Esophagus squamous epithelium (tissue), 5 donors: ENCODE data around the gene LCN9. TPM values are rescaled to one million over a fixed set of nuclear protein-coding genes. Genes with fewer than 3 reads are reported as not detected.

ENCODE experiments used
- DNase-seq: peaks from one replicate; lab custom pipeline; 2025; lab: John Stamatoyannopoulos, UW
- H3K27ac ChIP-seq, 4 donors: fragments of 200-600 bp; sonication (generic); one replicate each; pipeline ENCODE4 v1.5.1; 2016 to 2019; ENCODE audit warnings: mild to moderate bottlenecking in 1 of 4
- H3K27me3 ChIP-seq, 4 donors: fragments of 200-600 bp; sonication (generic); 1 replicate in 3 of 4; 2 replicates in 1 of 4; pipeline versions ENCODE4 v1.5.1 to v1.6.0; 2017 to 2021; ENCODE audit warnings: antibody characterized with exemption in 1 of 4
- H3K36me3 ChIP-seq, 3 donors: fragments of 200-600 bp; sonication (generic); one replicate each; pipeline ENCODE4 v1.5.1; 2016 to 2019
- H3K4me1 ChIP-seq, 3 donors: fragments of 200-600 bp; sonication (generic); one replicate each; pipeline ENCODE4 v1.5.1; 2017 to 2019
- H3K4me3 ChIP-seq, 4 donors: fragments of 200-600 bp; sonication (generic); 1 replicate in 3 of 4; 2 replicates in 1 of 4; pipeline ENCODE4 v1.5.1; 2016 to 2019; ENCODE audit warnings: mild to moderate bottlenecking in 2 of 4, moderate library complexity in 1 of 4
- H3K9me3 ChIP-seq, 3 donors: fragments of 200-600 bp; sonication (generic); one replicate each; pipeline ENCODE4 v1.5.1; 2016 to 2019
- POLR2A ChIP-seq, 4 donors: fragments of 450-650 bp; IDR thresholded peaks; one replicate each; pipeline ENCODE4 v1.6.1; 2017; ENCODE audit warnings: antibody characterized with exemption in 4 of 4, mild to moderate bottlenecking in 4 of 4, moderate library complexity in 3 of 4
- WGBS, 2 donors: methylation state at CpG; one replicate each; pipeline ENCODE4 v1.1.5; 2018; 5-methylcytosine and 5-hydroxymethylcytosine counted together
- intact Hi-C: fragments of 100-400 bp; cut with DNase I; formaldehyde crosslinking; loops from one replicate; pipeline ENCODE4 v1.15.0; 2022
- total RNA-seq, 4 donors: library from RNA; depleted of rRNA; stranded (reverse); fragments of >200 nt; gene quantifications; one replicate each; pipeline ENCODE4 v1.1.0, GENCODE V29; 2016
- TF ChIP-seq, protein P1 (sequence below), 6 experiments: fragments of 450-650 bp in 4 of 6; fragments of 200-600 bp in 2 of 6; sonication (generic) in 2 of 6; IDR thresholded peaks; one replicate each; pipeline ENCODE4 v1.5.1; 2016 to 2019; ENCODE audit warnings: antibody characterized with exemption in 6 of 6, mild to moderate bottlenecking in 4 of 6, moderate library complexity in 4 of 6
- donor health status: DM: yes; HTN: yes; CAD: no.

The LCN9 gene
- total RNA-seq, 4 donors from 2014 or later, result not detected

DNA sequence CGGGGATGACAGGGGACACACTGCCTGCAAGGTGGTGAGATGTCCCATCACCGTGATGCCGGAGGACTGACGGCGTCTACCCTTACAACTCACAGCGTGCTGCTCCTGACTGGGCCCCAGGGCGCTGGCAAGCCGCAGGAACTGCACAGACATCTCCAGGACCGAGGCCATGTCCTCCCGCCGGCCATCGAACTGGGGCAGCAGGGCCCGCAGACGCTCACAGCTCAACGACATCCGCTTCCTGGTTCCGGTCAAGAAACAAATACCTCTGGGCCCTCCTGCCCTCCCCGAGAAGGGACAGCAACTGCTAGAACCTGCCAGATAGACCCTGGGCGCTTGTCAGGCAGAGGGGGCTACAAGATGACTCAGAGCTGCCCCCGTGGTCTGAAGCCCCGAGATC, 35.1 kb downstream of the LCN9 start:
- no peaks in the 10 kb centered on the region for H3K36me3 ChIP-seq
- 82% methylated on average over 6 of the region's 21 CpGs; no CpG with 5 or more reads in 1 of the 2 donors for WGBS, 2 donors
- no peak for TF ChIP-seq POLR2A (IDR thresholded peaks at IDR 0.05)
- TF ChIP-seq, protein P1, sequence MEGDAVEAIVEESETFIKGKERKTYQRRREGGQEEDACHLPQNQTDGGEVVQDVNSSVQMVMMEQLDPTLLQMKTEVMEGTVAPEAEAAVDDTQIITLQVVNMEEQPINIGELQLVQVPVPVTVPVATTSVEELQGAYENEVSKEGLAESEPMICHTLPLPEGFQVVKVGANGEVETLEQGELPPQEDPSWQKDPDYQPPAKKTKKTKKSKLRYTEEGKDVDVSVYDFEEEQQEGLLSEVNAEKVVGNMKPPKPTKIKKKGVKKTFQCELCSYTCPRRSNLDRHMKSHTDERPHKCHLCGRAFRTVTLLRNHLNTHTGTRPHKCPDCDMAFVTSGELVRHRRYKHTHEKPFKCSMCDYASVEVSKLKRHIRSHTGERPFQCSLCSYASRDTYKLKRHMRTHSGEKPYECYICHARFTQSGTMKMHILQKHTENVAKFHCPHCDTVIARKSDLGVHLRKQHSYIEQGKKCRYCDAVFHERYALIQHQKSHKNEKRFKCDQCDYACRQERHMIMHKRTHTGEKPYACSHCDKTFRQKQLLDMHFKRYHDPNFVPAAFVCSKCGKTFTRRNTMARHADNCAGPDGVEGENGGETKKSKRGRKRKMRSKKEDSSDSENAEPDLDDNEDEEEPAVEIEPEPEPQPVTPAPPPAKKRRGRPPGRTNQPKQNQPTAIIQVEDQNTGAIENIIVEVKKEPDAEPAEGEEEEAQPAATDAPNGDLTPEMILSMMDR (IDR thresholded peaks at IDR 0.05), result no peak
- intact Hi-C loops, result no loop called here
- H3K4me3 ChIP-seq, result no peak overlapping the region
- no peak for DNase-seq
- peaks cover 10 to 19% (median 12%) of the 10 kb centered on the region in 3 donors for H3K4me1 ChIP-seq
- H3K9me3 ChIP-seq, result no peaks in the 10 kb centered on the region
- H3K27ac ChIP-seq, result no peak overlapping the region
- peaks cover 0 to 75% (median 3%) of the 10 kb centered on the region in 4 donors for H3K27me3 ChIP-seq

DNA sequence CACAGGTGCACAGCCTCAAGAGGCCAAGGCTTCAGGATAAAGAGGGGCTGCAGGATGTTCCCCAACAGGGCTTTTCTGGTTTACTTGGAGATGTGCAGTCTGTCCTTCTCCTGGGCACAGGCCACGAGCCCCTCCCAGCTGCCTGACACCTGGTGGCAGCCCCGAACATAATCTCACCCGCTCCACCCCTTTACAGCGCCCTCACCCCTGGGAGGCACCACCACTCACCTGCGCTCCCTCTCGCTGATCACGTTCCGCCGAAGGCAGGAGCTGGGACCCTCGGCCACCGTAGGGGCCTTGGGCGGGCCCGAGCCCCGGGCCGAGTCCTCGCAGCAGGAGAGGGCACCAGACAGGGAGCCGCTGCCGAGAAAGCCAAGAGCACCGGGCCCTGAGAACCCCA, 35.7 kb downstream of the LCN9 start:
- H3K36me3 ChIP-seq, result no peaks in the 10 kb centered on the region
- H3K9me3 ChIP-seq, result no peaks in the 10 kb centered on the region
- no peak overlapping the region for H3K27ac ChIP-seq
- TF ChIP-seq, protein P1 (IDR thresholded peaks at IDR 0.05), result no peak
- no peak for TF ChIP-seq POLR2A (IDR thresholded peaks at IDR 0.05)
- DNase-seq, result no peak
- intact Hi-C loops, result no loop called here
- 45% methylated on average over 7 of the region's 19 CpGs; no CpG with 5 or more reads in 1 of the 2 donors for WGBS, 2 donors
- H3K27me3 ChIP-seq, result peaks cover 0 to 75% (median 3%) of the 10 kb centered on the region in 4 donors
- no peak overlapping the region for H3K4me3 ChIP-seq
- peaks cover 10 to 19% (median 12%) of the 10 kb centered on the region in 3 donors for H3K4me1 ChIP-seq

DNA sequence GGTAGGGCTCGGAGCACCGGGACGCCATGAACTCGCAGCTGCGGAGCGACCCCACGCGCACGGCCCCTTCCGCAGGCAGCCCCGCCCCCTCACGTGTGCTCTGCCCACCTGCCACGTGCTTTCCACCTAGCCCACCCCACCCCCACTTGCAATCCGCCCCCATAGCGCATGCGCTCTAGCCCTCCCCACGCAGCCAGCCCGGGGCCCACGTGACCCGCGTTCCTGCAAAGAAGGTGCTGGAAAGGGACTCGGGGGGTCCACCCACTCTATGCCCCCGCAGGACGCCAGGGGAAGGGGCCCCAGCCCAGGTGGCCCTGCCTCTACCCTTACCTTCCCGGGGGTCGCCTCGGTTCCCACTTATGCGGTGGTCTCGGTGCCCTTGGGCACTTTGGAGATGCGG, 36.3 kb downstream of the LCN9 start, which contains the start of gene SOHLH1:
Gene SOHLH1 (minus strand): TSS at position 42 of the 400 bp plus-strand sequence. CDS start 14 bp downstream, at position 28.
- TF ChIP-seq, protein P1 (IDR thresholded peaks at IDR 0.05), result no peak
- no peak for TF ChIP-seq POLR2A (IDR thresholded peaks at IDR 0.05)
- DNase-seq, result no peak
- H3K4me1 ChIP-seq, result peaks cover 10 to 19% (median 12%) of the 10 kb centered on the region in 3 donors
- intact Hi-C loops, result no loop called here
- no peaks in the 10 kb centered on the region for H3K9me3 ChIP-seq
- WGBS, 2 donors, result 40 to 100% methylated on average over 1 to 3 of the region's 30 CpGs
- H3K36me3 ChIP-seq, result no peaks in the 10 kb centered on the region
- H3K27me3 ChIP-seq, result peaks cover 0 to 75% (median 3%) of the 10 kb centered on the region in 4 donors
- H3K4me3 ChIP-seq, result no peak within 1 kb of the TSS
- no peak within 1 kb of the TSS for H3K27ac ChIP-seq

DNA sequence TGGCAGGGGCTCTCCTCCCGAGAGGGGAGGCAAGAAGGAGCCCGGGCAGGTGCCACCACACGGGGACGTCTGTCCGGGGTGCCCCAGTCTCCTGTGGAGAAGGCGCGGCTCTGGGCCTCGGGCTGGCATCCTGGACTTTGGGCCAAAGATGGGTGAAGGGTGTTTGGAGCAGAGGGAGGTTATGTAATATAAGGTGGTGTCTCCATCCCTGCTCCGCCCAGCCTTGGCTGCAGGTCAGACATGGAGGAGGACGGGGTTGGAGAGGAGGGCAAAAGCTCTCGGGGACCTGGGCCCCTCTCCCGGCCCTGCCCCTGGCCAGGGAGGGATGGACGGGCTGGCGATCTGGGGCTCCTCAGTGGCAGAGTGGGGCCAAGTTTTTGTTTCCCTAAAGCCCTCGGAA, 37.4 kb downstream of the LCN9 start:
- peaks cover 10 to 19% (median 12%) of the 10 kb centered on the region in 3 donors for H3K4me1 ChIP-seq
- no peak overlapping the region for H3K27ac ChIP-seq
- 32 to 54% methylated on average over 7 to 12 of the region's 15 CpGs for WGBS, 2 donors
- intact Hi-C loops, result no loop called here
- no peaks in the 10 kb centered on the region for H3K9me3 ChIP-seq
- H3K36me3 ChIP-seq, result no peaks in the 10 kb centered on the region
- H3K4me3 ChIP-seq, result no peak overlapping the region
- DNase-seq, result no peak
- H3K27me3 ChIP-seq, result peaks cover 0 to 75% (median 3%) of the 10 kb centered on the region in 4 donors
- no peak for TF ChIP-seq POLR2A (IDR thresholded peaks at IDR 0.05)
- TF ChIP-seq, protein P1 (IDR thresholded peaks at IDR 0.05), result no peak

DNA sequence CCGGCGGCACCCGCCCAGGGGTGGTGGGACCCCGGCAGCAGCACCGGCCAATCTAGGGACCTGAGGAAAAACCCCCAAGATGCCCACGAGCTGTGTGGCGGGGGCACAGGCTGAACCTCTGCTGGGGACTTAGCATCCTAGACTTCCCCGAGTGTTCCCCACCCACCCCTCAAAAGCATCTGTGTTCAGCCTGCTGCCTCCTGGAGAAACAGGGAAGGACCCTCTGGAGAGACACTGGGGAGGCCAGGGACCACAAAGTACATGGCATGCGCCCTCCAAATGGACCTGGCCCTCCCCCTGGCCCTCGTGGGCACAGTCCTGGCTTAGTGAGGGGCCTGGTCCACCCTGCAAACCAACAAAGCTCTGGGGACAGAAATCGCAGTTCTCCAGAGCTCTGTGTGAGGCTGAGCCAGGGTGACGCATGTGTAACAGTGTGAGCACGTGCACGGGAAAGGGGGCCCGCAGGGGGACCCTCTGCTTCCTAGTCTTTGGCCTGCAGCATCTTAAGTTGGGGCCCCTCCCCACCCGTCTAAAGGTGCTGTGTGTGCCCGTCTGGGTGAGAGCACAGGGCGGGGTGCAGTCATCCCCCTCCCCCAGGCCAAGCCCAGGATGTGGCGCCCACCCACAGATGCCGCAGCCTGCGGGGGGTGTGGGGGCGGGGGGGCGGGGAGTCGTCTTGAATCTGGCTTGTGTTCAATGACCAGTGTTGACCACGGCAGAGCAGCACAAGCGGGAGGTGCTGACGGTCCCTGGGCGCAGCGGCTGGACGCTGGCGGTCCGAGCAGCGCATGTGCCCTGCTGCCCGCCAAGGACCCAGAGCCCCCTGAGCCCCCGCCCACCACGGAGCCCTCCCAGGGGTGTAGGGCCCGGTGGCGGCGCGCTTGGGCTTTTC, 38.2 kb downstream of the LCN9 start:
- no peak for DNase-seq
- Histone ChIP-seq H3K27ac (no peak overlapping the region), H3K36me3 (no peaks in the 10 kb centered on the region), H3K4me1 (peaks cover 10 to 21% (median 12%) of the 10 kb centered on the region in 3 donors), H3K27me3 (peaks cover 0 to 75% (median 3%) of the 10 kb centered on the region in 4 donors), H3K4me3 (peak overlapping the region in 2 of 4 donors; percentile 23 to 43), H3K9me3 (no peaks in the 10 kb centered on the region)
- WGBS, 2 donors, result no CpG with 5 or more reads among the region's 40 CpGs
- TF ChIP-seq POLR2A (IDR thresholded peaks at IDR 0.05), result no peak
- TF ChIP-seq, protein P1 (IDR thresholded peaks at IDR 0.05), result no peak
- intact Hi-C loops, result no loop called here
